Measurements from ENCODE around the gene ZNF200.

DNA sequence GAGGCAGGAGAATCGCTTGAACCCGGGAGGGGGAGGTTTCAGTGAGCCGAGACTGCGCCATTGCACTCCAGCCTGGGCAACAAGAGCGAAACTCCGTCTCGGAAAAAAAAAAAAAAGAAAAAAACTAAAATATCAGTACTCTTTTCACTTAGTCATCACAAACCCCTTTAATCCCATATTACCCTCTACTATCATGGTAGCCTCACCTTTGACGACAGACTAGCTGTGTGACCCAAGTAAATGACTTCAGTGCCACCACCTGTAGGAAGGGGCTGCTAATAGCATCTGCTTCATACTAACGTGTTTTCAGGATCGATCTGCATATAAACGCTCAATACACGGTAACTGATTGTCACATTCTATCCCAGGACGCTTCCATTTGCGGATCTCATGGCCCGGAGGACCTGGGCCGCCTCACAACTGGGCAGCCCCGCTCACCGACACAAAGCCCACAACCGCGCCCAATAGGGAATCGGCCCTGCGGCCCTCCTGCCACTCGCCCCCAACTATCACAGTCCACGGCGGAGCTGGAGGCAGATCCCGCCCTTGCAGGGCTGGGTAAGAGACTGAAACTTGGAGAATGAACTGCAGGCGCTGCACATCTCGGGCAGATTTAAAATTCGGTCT, 47.3 kb upstream of the ZNF200 start:
- TF ChIP-seq CTCF (IDR thresholded peaks at IDR 0.05 in 2 of 3, conservative IDR thresholded peaks at IDR 0.05 in 1 of 3; ENCODE audit: borderline replicate concordance in 1 of 3, insufficient read depth in 1 of 3, low read depth in 2 of 3, low read length in 2 of 3): no peak
- TF ChIP-seq, protein P1, sequence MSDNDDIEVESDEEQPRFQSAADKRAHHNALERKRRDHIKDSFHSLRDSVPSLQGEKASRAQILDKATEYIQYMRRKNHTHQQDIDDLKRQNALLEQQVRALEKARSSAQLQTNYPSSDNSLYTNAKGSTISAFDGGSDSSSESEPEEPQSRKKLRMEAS (IDR thresholded peaks at IDR 0.05): no peak
